ENCODE results near the gene DGCR6L. TPM values are rescaled to one million over a fixed set of nuclear protein-coding genes. Genes with fewer than 3 reads are reported as not detected.
"Not testable (repeated sequence)": the region's sequence is repeated elsewhere in the genome, so short reads cannot be mapped to it uniquely, and the experiment has no call there.

DGCR6L gene
- polyA plus RNA-seq, 1 donor, result 46.7 TPM

- H3K27me3 ChIP-seq (ENCODE audit: control insufficient read depth, insufficient read depth, low read length); H3K36me3 ChIP-seq (ENCODE audit: control insufficient read depth, insufficient read depth, low read length); H3K27ac ChIP-seq (ENCODE audit: low read length); H3K9me3 ChIP-seq (ENCODE audit: control insufficient read depth, low read depth, low read length); DNase-seq: not testable (repeated sequence)
- no CpG with 5 or more reads among the region's 33 CpGs for WGBS (ENCODE audit: insufficient coverage, low lambda C conversion rate)
- Histone ChIP-seq H3K4me1 (ENCODE audit: control insufficient read depth, insufficient read depth, low read length) (peaks cover 29% of the 10 kb centered on the region), H3K4me3 (ENCODE audit: low read length) (peak overlapping the region; percentile 40)
These were observed 53.0 kb downstream of the DGCR6L start for GRCh38 chr22:20266667-20267440.

DNA sequence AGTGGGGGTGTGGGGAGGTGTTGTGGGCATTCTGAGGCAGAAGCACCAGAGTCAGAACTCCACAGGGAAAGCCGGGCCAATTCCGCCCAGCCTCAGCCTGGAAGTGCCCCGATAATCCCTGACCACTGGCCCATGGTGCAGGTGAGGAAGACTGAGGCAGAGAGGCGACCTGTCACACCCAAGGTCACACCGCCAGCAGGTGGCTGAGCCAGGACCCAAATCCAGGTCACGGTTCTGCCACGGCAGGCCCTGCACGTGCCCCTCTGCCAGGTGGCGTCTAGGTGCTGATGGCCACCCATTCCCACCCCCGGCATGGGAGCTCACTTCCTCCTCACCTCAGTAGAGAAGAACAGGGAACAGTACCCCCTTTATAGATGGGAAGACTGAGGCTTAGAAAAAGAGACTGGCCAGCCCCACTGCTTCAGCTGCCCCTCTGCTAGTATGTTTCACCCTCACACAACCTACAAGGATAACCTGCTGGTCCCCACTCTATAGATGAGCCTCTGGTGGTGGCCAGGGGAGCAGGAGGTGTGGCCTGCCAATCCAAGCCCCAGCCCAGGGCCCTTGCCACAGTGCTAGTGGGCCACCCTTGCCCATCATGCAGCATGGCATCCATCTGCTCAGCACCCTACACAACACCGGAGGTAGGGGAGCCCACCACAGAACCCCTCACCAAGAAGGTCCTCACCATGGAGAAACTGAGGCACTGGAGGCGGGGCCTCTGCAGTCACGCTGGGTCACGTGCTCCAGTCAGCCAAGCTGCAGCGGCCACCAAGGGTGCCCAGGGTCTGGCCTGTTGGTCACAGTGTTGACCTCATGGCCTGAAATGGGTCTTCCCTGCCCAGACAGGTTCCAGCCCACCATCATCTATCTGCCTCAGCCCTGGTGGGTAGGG, 53.8 kb downstream of the DGCR6L start:
- not testable (repeated sequence) for H3K27ac ChIP-seq (ENCODE audit: low read length)
- no CpG with 5 or more reads among the region's 15 CpGs for WGBS (ENCODE audit: insufficient coverage, low lambda C conversion rate)

GRCh38 chr22:20264614-20265452, 55.0 kb downstream of the DGCR6L start:
- no peak overlapping the region for H3K27ac ChIP-seq (ENCODE audit: low read length)
- no peaks in the 10 kb centered on the region for H3K36me3 ChIP-seq (ENCODE audit: control insufficient read depth, insufficient read depth, low read length)
- H3K9me3 ChIP-seq (ENCODE audit: control insufficient read depth, low read depth, low read length), result no peaks in the 10 kb centered on the region
- H3K27me3 ChIP-seq (ENCODE audit: control insufficient read depth, insufficient read depth, low read length), result peaks cover 4% of the 10 kb centered on the region
- 40% methylated on average over 1 of the region's 21 CpGs for WGBS (ENCODE audit: insufficient coverage, low lambda C conversion rate)
- H3K4me1 ChIP-seq (ENCODE audit: control insufficient read depth, insufficient read depth, low read length), result peaks cover 35% of the 10 kb centered on the region
- DNase-seq, result no peak
- H3K4me3 ChIP-seq (ENCODE audit: low read length), result no peak overlapping the region

More for the DNA sequence above, 53.8 kb downstream of the DGCR6L start:
- H3K9me3 ChIP-seq (ENCODE audit: control insufficient read depth, low read depth, low read length); H3K27me3 ChIP-seq (ENCODE audit: control insufficient read depth, insufficient read depth, low read length); H3K36me3 ChIP-seq (ENCODE audit: control insufficient read depth, insufficient read depth, low read length); H3K4me3 ChIP-seq (ENCODE audit: low read length); DNase-seq: not testable (repeated sequence)
- peaks cover 29% of the 10 kb centered on the region for H3K4me1 ChIP-seq (ENCODE audit: control insufficient read depth, insufficient read depth, low read length)

Other genes with a start within 250 kb of the DGCR6L start
- 36.5 TPM for gene DGCR8, start 239.8 kb downstream of the DGCR6L start, polyA plus RNA-seq
- 136 TPM for gene RANBP1, start 204.0 kb downstream of the DGCR6L start, polyA plus RNA-seq
- gene TRMT2A, start 202.8 kb downstream of the DGCR6L start, polyA plus RNA-seq, result 51.3 TPM
- 34.1 TPM for gene ZDHHC8, start 188.3 kb downstream of the DGCR6L start, polyA plus RNA-seq
- gene CCDC188, start 169.0 kb downstream of the DGCR6L start, polyA plus RNA-seq, result 2.7 TPM
- gene RTN4R, start 51.7 kb downstream of the DGCR6L start, polyA plus RNA-seq, result 7.5 TPM
- gene ZNF74, start 74.1 kb upstream of the DGCR6L start, polyA plus RNA-seq, result 11.6 TPM
- gene SCARF2, start 117.8 kb upstream of the DGCR6L start, polyA plus RNA-seq, result 5.3 TPM
- gene KLHL22, start 175.7 kb upstream of the DGCR6L start, polyA plus RNA-seq, result 18.5 TPM
- 51.5 TPM for gene MED15, start 187.6 kb upstream of the DGCR6L start, polyA plus RNA-seq